Measurements from ENCODE around the gene IFIT2. TPM values are rescaled to one million over a fixed set of nuclear protein-coding genes. Genes with fewer than 3 reads are reported as not detected.

Gene IFIT2
- total RNA-seq, 1 experiment from 2014 or later: 1.7 TPM

- no peak for DNase-seq (ENCODE audit: low spot score)
- ChIA-PET CTCF (no interaction called here), POLR2A (ENCODE audit: low non-redundant PET) (no interaction called here)
- H3K27ac ChIP-seq (ENCODE audit: low read depth, low read length, poor library complexity, severe bottlenecking): no peak overlapping the region
- no peaks in the 10 kb centered on the region for H3K36me3 ChIP-seq (ENCODE audit: insufficient read depth, low read length, poor library complexity, severe bottlenecking)
- peaks cover 20% of the 10 kb centered on the region for H3K4me1 ChIP-seq (ENCODE audit: insufficient read depth, low read length, poor library complexity, severe bottlenecking)
- no peaks in the 10 kb centered on the region for H3K9me3 ChIP-seq (ENCODE audit: low read depth, low read length, poor library complexity, severe bottlenecking)
- BruUV-seq (replicated peaks): no TSS peak
- H3K27me3 ChIP-seq (replicated peaks; ENCODE audit: insufficient read depth, low read depth, low read length, poor library complexity): no peaks in the 10 kb centered on the region
- intact Hi-C loops (cut with micrococcal nuclease; ENCODE audit: unreplicated experiment): no loop called here
- no peak overlapping the region for H3K4me3 ChIP-seq (ENCODE audit: low read depth, low read length, poor library complexity, severe bottlenecking)
- TF ChIP-seq EZH2 (IDR thresholded peaks at IDR 0.05; ENCODE audit: borderline replicate concordance, low read depth, low read length, poor library complexity, severe bottlenecking): no peak
- TF ChIP-seq CTCF (conservative IDR thresholded peaks at IDR 0.05; ENCODE audit: low read depth, low read length): no peak
Observed at GRCh38 chr10:89357096-89357495, 55.2 kb downstream of the IFIT2 start.

- DNase-seq (ENCODE audit: low spot score): no peak
- H3K4me1 ChIP-seq (ENCODE audit: insufficient read depth, low read length, poor library complexity, severe bottlenecking): peaks cover 12% of the 10 kb centered on the region
- POLR2A ChIA-PET (ENCODE audit: low non-redundant PET): no interaction called here
Observed at GRCh38 chr10:89357975-89358374, 56.1 kb downstream of the IFIT2 start.

More at GRCh38 chr10:89357975-89358374, 56.1 kb downstream of the IFIT2 start:
- no TSS peak for BruUV-seq (replicated peaks)
- TF ChIP-seq EZH2 (IDR thresholded peaks at IDR 0.05; ENCODE audit: borderline replicate concordance, low read depth, low read length, poor library complexity, severe bottlenecking): no peak
- TF ChIP-seq CTCF (conservative IDR thresholded peaks at IDR 0.05; ENCODE audit: low read depth, low read length): no peak
- CTCF ChIA-PET: no interaction called here
- intact Hi-C loops (cut with micrococcal nuclease; ENCODE audit: unreplicated experiment): no loop called here
- no peaks in the 10 kb centered on the region for H3K36me3 ChIP-seq (ENCODE audit: insufficient read depth, low read length, poor library complexity, severe bottlenecking)
- H3K27me3 ChIP-seq (replicated peaks; ENCODE audit: insufficient read depth, low read depth, low read length, poor library complexity): no peaks in the 10 kb centered on the region
- H3K4me3 ChIP-seq (ENCODE audit: low read depth, low read length, poor library complexity, severe bottlenecking): no peak overlapping the region
- no peaks in the 10 kb centered on the region for H3K9me3 ChIP-seq (ENCODE audit: low read depth, low read length, poor library complexity, severe bottlenecking)
- H3K27ac ChIP-seq (ENCODE audit: low read depth, low read length, poor library complexity, severe bottlenecking): no peak overlapping the region

Other genes with a start within 250 kb of the IFIT2 start
- gene CH25H, start 94.7 kb upstream of the IFIT2 start, total RNA-seq (2021): 0.42 and 0.56 TPM in 2 replicates
- gene LIPA, start 50.3 kb upstream of the IFIT2 start, total RNA-seq (2021): 38.0 and 40.3 TPM in 2 replicates
- gene IFIT3, start 26.0 kb downstream of the IFIT2 start, total RNA-seq (2021): 5.6 and 6.7 TPM in 2 replicates
- not detected in 2 replicates for gene IFIT1B, start 76.0 kb downstream of the IFIT2 start, total RNA-seq (2021)
- 2.4 and 3.2 TPM in 2 replicates for gene IFIT1, start 90.6 kb downstream of the IFIT2 start, total RNA-seq (2021)
- 14.2 and 15.8 TPM in 2 replicates for gene IFIT5, start 112.5 kb downstream of the IFIT2 start, total RNA-seq (2021)
- gene SLC16A12, start 233.5 kb downstream of the IFIT2 start, total RNA-seq (2021): 0.54 and 0.74 TPM in 2 replicates

Measured in A673 (cell line).